Progenitor cell of endocrine pancreas (in vitro differentiated cells): Measurements from ENCODE around the gene DACH2. TPM values are rescaled to one million over a fixed set of nuclear protein-coding genes. Genes with fewer than 3 reads are reported as not detected.
A peak's percentile ranks its signal among the peaks of the same experiment; 100 is the strongest.
"Not testable (repeated sequence)": the region's sequence is repeated elsewhere in the genome, so short reads cannot be mapped to it uniquely, and the experiment has no call there.

Source experiments
- DNase-seq: peaks from one replicate; pipeline ENCODE4 v3.0.0; 2021; ENCODE audit warnings: low spot score; ENCODE audit not compliant: unreplicated experiment
- H3K27ac Mint-ChIP-seq: 2 replicates; pipeline ENCODE4 v1.8.0; 2021; ENCODE audit warnings: mild to moderate bottlenecking, moderate library complexity, mixed read lengths
- H3K27me3 Mint-ChIP-seq: 2 replicates; pipeline ENCODE4 v1.8.0; 2021; ENCODE audit warnings: mixed read lengths
- H3K36me3 Mint-ChIP-seq: 2 replicates; pipeline ENCODE4 v1.8.0; 2022; ENCODE audit warnings: mixed read lengths; ENCODE audit not compliant: insufficient read depth
- H3K4me1 Mint-ChIP-seq: 2 replicates; pipeline ENCODE4 v1.8.0; 2021; ENCODE audit warnings: low read depth, mixed read lengths
- H3K4me3 Mint-ChIP-seq: 2 replicates; pipeline ENCODE4 v1.8.0; 2021; ENCODE audit warnings: low read depth, mild to moderate bottlenecking, moderate library complexity, mixed read lengths
- H3K9me3 Mint-ChIP-seq: 2 replicates; pipeline ENCODE4 v1.8.0; 2021; ENCODE audit warnings: low read depth, mixed read lengths
- CTCF ChIP-seq: fragments of 200-600 bp; sonication (generic); IDR thresholded peaks from one replicate; pipeline ENCODE4 v1.5.0; 2021; ENCODE audit warnings: antibody characterized with exemption, mild to moderate bottlenecking; ENCODE audit not compliant: unreplicated experiment
- total RNA-seq: library from RNA; stranded (reverse); gene quantifications from 2 replicates; pipeline ENCODE4 v1.2.1, GENCODE V29; 2021

Gene DACH2
- total RNA-seq, 1 donor from 2014 or later = 1.5 TPM

- Mint-ChIP-seq H3K27me3 (peaks cover 24% of the 10 kb centered on the region), H3K9me3 (no peaks in the 10 kb centered on the region), H3K4me1 (peaks cover 1% of the 10 kb centered on the region), H3K36me3 (no peaks in the 10 kb centered on the region), H3K4me3 (no peak overlapping the region), H3K27ac (no peak overlapping the region)
- no peak for TF ChIP-seq CTCF
- DNase-seq = no peak
Measured at GRCh38 chrX:86154553-86154952, 6.3 kb downstream of the DACH2 start.

- no peak for DNase-seq
- Mint-ChIP-seq H3K36me3 (no peaks in the 10 kb centered on the region), H3K9me3 (peaks cover 3% of the 10 kb centered on the region), H3K4me1 (peaks cover 1% of the 10 kb centered on the region), H3K4me3 (no peak overlapping the region), H3K27me3 (no peaks in the 10 kb centered on the region), H3K27ac (no peak overlapping the region)
- TF ChIP-seq CTCF = peak; percentile 49
Measured at GRCh38 chrX:86171366-86171765, 23.1 kb downstream of the DACH2 start.

DNA sequence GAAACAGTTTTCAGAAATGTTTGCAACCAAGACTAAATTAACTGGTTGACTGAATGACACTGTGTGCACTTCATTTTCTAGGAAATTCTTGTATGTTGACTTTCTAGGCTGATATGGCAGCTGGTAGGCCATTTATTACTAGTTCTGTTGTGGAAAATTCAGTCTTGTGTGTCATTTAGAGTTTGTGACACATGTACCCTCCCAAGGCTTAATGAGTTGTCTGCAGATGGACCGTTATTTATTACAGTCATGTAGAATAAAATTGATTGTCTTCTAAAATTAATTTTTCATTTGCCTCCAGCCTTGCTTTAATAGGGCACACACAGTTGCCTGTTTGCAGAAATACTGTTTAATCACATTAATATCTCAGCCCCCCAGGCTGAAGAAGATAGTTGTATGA is 30.7 kb downstream of the DACH2 start:
- H3K27ac Mint-ChIP-seq = no peak overlapping the region
- TF ChIP-seq CTCF = no peak

GRCh38 chrX:86181325-86181724 is 33.1 kb downstream of the DACH2 start:
- not testable (repeated sequence) for H3K27me3 Mint-ChIP-seq, H3K27ac Mint-ChIP-seq, H3K4me3 Mint-ChIP-seq, H3K36me3 Mint-ChIP-seq, H3K4me1 Mint-ChIP-seq, DNase-seq
- H3K9me3 Mint-ChIP-seq = peaks cover 13% of the 10 kb centered on the region

More for the DNA sequence above, 30.7 kb downstream of the DACH2 start:
- H3K4me1 Mint-ChIP-seq = no peaks in the 10 kb centered on the region
- no peak overlapping the region for H3K4me3 Mint-ChIP-seq
- no peaks in the 10 kb centered on the region for H3K27me3 Mint-ChIP-seq
- H3K36me3 Mint-ChIP-seq = peaks cover 2% of the 10 kb centered on the region
- DNase-seq = no peak
- H3K9me3 Mint-ChIP-seq = peaks cover 13% of the 10 kb centered on the region

DNA sequence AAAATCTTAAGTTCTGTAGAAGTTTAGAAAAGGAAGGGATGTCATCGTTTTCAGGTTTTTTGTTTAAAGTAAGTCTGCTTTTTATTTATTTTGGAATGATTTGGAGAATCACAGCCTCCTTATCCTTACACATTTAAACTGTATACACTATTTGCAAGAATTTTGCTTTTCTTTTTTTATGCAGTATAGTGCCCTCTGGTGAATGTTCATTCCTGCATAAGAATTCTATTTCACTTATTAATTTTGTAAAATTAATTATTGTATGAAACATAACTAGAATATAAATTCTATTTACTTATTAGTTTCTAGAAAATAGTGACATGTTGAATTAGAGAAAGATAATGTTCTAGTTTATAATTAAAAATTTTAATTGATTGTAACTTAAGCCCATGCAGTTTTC is 44.6 kb downstream of the DACH2 start:
- Mint-ChIP-seq H3K27ac (no peak overlapping the region), H3K27me3 (no peaks in the 10 kb centered on the region), H3K36me3 (no peaks in the 10 kb centered on the region), H3K9me3 (peaks cover 21% of the 10 kb centered on the region), H3K4me3 (no peak overlapping the region), H3K4me1 (peaks cover 1% of the 10 kb centered on the region)
- peak; percentile 9 for TF ChIP-seq CTCF
- DNase-seq = no peak

- DNase-seq = no peak
- Mint-ChIP-seq H3K27me3 (no peaks in the 10 kb centered on the region), H3K9me3 (peaks cover 27% of the 10 kb centered on the region), H3K4me1 (peaks cover 1% of the 10 kb centered on the region), H3K27ac (no peak overlapping the region), H3K36me3 (no peaks in the 10 kb centered on the region), H3K4me3 (no peak overlapping the region)
- TF ChIP-seq CTCF = no peak
Measured at GRCh38 chrX:86194758-86195157, 46.5 kb downstream of the DACH2 start.
